VCaP (cell line): ENCODE results near the gene EIF2S2.

Source experiments
- H3K27ac ChIP-seq: fragments of 450-650 bp; 2 replicates; pipeline ENCODE4 v1.5.1; 2017
- TF ChIP-seq, protein P1 (sequence below): fragments of 450-650 bp; conservative IDR thresholded peaks from 2 replicates; pipeline ENCODE4 v1.5.1; 2017; ENCODE audit warnings: mild to moderate bottlenecking, moderate library complexity

The EIF2S2 gene

DNA sequence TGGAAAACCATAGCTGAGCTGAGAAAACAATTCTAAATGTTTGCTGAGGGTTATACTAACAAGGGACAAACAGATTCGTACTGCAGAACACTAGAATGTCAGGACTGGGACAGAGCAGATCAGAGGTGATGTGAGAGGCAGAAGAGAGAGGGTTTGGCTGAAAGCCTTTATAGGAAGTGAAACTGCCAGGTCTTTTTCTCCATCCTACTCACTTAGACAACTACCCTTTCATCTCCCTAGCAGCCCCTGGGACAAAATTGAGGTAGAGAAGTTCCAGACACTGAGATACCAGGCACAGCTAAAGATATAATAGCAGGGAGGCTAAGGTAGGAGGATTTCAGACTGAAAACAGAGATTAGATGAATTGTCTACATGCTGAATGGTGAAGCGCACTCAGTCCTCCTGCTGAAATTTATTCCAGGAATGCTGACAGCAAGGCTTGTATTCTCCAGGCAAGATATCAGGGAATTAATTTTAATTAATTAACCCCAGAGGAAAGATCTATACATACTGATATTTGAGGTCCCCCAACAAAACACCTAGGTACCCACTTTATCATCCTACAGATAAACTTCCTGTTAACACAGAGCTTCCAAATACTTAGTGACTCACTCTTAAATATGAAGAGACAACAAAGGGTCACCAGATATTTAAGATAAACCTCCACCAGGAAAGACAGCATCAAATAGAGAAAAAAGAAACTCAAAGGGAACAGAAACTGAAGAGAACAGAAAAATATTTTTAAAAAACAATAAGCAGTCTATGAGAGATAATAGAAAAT lies 12.6 kb upstream of the EIF2S2 start:
- no peak overlapping the region for H3K27ac ChIP-seq
- TF ChIP-seq, protein P1, sequence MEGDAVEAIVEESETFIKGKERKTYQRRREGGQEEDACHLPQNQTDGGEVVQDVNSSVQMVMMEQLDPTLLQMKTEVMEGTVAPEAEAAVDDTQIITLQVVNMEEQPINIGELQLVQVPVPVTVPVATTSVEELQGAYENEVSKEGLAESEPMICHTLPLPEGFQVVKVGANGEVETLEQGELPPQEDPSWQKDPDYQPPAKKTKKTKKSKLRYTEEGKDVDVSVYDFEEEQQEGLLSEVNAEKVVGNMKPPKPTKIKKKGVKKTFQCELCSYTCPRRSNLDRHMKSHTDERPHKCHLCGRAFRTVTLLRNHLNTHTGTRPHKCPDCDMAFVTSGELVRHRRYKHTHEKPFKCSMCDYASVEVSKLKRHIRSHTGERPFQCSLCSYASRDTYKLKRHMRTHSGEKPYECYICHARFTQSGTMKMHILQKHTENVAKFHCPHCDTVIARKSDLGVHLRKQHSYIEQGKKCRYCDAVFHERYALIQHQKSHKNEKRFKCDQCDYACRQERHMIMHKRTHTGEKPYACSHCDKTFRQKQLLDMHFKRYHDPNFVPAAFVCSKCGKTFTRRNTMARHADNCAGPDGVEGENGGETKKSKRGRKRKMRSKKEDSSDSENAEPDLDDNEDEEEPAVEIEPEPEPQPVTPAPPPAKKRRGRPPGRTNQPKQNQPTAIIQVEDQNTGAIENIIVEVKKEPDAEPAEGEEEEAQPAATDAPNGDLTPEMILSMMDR, result no peak

DNA sequence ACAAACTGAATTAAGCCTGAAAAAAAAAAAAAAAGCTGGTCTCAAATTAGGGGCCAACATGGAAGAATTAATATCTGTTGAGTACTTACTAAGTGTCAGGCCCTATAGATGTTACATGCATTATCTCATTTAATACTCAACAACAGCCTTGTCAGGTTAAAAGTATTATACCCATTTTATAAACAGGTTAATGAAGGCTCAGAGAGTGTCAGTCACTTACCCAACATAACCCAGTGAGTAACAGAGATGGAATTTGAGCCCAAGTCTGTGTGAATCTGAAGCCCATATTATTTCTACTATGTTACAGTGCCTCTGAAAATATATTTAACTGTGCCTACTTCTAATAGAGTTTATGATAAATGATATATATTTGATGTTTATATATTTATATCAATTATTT lies 11.3 kb upstream of the EIF2S2 start:
- H3K27ac ChIP-seq, result no peak overlapping the region
- TF ChIP-seq, protein P1, result no peak

DNA sequence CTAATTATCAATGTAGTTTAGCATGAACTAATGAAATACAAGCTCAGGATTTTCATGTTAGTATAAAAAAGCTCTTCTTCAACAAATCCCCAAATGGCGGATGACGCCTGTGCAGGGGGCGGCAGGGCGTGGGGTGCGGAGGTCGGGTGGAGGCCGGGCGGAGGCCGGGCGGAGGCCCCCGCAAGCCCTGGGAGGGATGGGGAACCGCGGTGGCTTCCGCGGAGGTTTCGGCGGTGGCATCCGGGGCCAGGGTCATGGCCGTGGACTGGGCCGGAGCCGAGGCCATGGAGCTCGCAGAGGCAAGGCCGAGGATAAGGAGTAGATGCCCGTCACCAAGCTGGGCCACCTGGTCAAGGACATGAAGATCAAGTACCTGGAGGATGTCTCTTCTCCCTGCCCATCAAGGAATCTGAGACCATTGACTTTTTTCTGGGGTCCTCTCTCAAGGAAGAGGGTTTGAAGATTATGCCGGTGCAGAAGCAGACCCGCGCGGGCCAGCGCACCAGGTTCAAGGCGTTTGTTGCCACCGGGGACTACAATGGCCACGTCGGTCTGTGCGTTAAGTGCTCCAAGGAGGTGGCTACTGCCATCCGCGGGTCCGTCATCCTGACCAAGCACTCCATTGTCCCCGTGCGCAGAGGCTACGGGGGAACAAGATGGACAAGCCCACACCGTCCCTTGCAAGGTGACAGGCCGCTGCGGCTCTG lies 10.4 kb upstream of the EIF2S2 start:
- TF ChIP-seq, protein P1, result no peak

DNA sequence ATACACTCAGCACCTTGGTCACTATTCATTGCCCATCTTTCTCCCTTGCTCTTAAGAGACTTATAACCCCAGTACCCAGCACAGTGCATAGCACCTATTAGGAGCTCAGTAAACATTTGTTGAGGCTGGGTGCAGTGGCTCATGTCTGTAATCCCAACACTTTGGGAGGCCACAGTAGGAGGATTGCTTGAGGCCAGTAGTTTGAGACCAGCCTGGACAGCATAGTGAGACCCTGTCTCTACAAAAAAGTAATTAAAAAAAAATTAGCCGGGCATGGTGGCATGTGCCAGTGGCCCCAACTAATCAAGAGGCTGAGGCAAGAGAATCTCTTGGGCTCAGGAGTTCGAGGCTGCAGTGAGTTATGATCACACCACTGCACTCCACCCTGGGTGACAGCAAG lies 8.2 kb upstream of the EIF2S2 start:
- TF ChIP-seq, protein P1, result no peak
- H3K27ac ChIP-seq, result no peak overlapping the region

More for the DNA sequence above, 10.4 kb upstream of the EIF2S2 start:
- H3K27ac ChIP-seq, result no peak overlapping the region

DNA sequence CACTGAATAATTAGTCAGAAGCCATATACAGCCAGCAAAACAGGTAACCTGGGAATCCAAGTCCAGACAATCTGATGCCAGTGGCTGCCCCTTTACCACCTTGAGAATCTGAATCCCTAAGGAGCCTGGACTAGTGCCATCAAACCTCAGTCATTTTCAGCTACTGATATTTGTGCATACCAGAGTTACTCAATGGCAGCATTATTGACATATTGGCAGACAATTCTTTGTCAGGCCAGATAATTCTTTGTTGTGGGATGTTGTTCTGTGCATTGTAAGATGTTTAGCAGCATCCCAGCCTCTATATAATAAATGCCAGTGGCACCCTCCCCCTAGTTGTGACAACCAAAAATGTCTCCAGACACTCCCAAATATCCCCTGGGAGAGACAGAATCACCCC lies 3.2 kb upstream of the EIF2S2 start:
- no peak overlapping the region for H3K27ac ChIP-seq
- TF ChIP-seq, protein P1, result no peak

DNA sequence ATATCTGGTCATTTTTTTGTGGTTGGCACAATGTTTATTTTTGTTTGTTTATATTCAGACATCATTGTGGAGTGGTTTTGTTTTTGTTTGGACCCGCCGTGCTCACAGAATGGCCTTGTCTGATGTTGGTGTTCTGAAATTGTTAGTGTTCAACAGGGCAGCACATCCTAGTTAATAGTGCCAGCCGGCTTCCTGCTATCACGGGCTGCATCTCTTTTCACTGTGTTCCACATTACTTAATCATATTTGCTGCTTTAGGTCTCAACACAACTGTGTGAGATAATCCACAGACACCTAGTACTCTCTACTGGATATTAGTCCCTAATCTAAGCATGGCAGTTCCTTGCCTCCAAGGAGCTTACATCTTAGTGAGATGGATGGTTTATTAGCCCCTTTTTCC lies 2.8 kb upstream of the EIF2S2 start:
- TF ChIP-seq, protein P1, result no peak
- H3K27ac ChIP-seq, result no peak overlapping the region

DNA sequence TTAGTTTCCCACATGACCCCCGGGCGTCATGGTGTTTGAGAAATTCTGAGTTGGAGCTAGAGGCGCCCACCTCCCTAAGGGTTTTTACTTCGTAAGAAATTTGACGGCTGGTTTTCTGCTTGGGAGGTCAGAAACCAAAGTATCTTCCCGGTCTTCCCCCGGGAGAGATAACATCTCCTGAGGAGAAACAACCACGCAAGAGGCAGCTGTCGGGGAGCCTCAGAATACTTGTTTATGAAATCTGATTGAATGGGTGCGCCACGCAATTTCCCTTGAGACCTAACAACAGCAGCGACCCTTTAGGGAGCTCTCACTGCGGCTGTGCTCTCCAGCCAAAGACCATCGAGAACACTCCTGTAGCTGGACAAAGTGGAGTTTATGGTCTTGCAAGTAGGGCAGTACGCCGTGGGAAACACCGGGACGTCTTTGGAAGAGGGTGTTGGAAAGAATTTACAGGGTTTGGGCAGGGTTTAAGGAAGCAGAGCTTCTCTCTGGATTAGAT lies 608 bp upstream of the EIF2S2 start:
- TF ChIP-seq, protein P1, result no peak
- H3K27ac ChIP-seq, result peak overlapping the region; percentile 99
